K562 (cell line): ENCODE measurements around the gene ZG16B. TPM values are rescaled to one million over a fixed set of nuclear protein-coding genes. Genes with fewer than 3 reads are reported as not detected.

Experiments
- BRD4 ChIP-seq: fragments of 200-600 bp; sonication (generic); IDR thresholded peaks from 2 replicates; pipeline ENCODE4 v1.6.1; 2017; ENCODE audit warnings: inconsistent platforms
- ELF4 ChIP-seq: fragments of 450-650 bp; formaldehyde crosslinking; IDR thresholded peaks from 2 replicates; pipeline ENCODE4 v1.4.0; 2022; ENCODE audit warnings: missing genetic modification characterization
- ETV5 ChIP-seq: sonication (generic); formaldehyde crosslinking; IDR thresholded peaks from 2 replicates; pipeline ENCODE4 v1.4.0; 2020; ENCODE audit warnings: low read depth, mild to moderate bottlenecking, missing genetic modification reagents
- HMG20B ChIP-seq: fragments of 250-450 bp; sonication (Bioruptor Pico); IDR thresholded peaks from 2 replicates; pipeline ENCODE4 v1.5.0; 2021; ENCODE audit warnings: mild to moderate bottlenecking
- KAT7 ChIP-seq: sonication (generic); formaldehyde crosslinking; IDR thresholded peaks from 2 replicates; pipeline ENCODE4 v1.8.0; 2022; ENCODE audit warnings: missing genetic modification reagents, mild to moderate bottlenecking, borderline replicate concordance
- LCOR ChIP-seq: sonication (generic); formaldehyde crosslinking; IDR thresholded peaks from 2 replicates; pipeline ENCODE4 v1.8.0; 2022; ENCODE audit warnings: mild to moderate bottlenecking, missing genetic modification reagents
- MBD2 ChIP-seq: sonication (generic); IDR thresholded peaks from 2 replicates; pipeline ENCODE4 v1.6.1; 2016; ENCODE audit warnings: low read depth, borderline replicate concordance
- MYBL2 ChIP-seq, 2 experiments: fragments of 450-650 bp in 1 of 2; sonication (generic) in 1 of 2; formaldehyde crosslinking in 1 of 2; IDR thresholded peaks; 2 replicates each; pipeline versions ENCODE4 v1.6.1 to v1.8.1; 2017 to 2022; ENCODE audit warnings: borderline replicate concordance in 1 of 2, inconsistent platforms in 1 of 2, low read depth in 1 of 2, mild to moderate bottlenecking in 1 of 2, missing genetic modification reagents in 1 of 2, moderate library complexity in 1 of 2
- MYNN ChIP-seq, 2 experiments: sonication (generic); formaldehyde crosslinking in 1 of 2; IDR thresholded peaks; 2 replicates each; pipeline versions ENCODE4 v1.5.0 to v1.6.1; 2016 to 2020; ENCODE audit warnings: antibody characterized with exemption in 1 of 2, missing genetic modification reagents in 1 of 2
- NCOA1 ChIP-seq: fragments of 450-650 bp; IDR thresholded peaks from 2 replicates; pipeline ENCODE4 v1.6.1; 2016; ENCODE audit warnings: low read depth
- POLR2G ChIP-seq: fragments of 200-400 bp; formaldehyde crosslinking; IDR thresholded peaks from 2 replicates; pipeline ENCODE4 v1.6.1; 2017; ENCODE audit warnings: low read depth, mild to moderate bottlenecking, antibody characterized with exemption, low read length, moderate library complexity
- RAD51 ChIP-seq: fragments of 450-650 bp; IDR thresholded peaks from 2 replicates; pipeline ENCODE4 v1.7.1; 2016; ENCODE audit warnings: low read depth, mild to moderate bottlenecking, borderline replicate concordance
- SMAD3 ChIP-seq: fragments of 450-650 bp; formaldehyde crosslinking; conservative IDR thresholded peaks from 2 replicates; pipeline ENCODE4 v1.4.0; 2020; ENCODE audit warnings: mild to moderate bottlenecking
- ZNF184 ChIP-seq: sonication (generic); formaldehyde crosslinking; IDR thresholded peaks from 2 replicates; pipeline ENCODE4 v1.5.0; 2020; ENCODE audit warnings: missing genetic modification reagents
- ZNF408 ChIP-seq: fragments of 250-450 bp; sonication (Bioruptor Pico); IDR thresholded peaks from 2 replicates; pipeline ENCODE4 v1.4.0; 2020; ENCODE audit warnings: low read depth, mild to moderate bottlenecking, moderate library complexity
- ZNF668 ChIP-seq: fragments of 250-450 bp; sonication (Bioruptor Pico); IDR thresholded peaks from 2 replicates; pipeline ENCODE4 v1.8.0; 2022; ENCODE audit warnings: mild to moderate bottlenecking, inconsistent platforms
- ZNF695 ChIP-seq: fragments of 450-650 bp; formaldehyde crosslinking; IDR thresholded peaks from 2 replicates; pipeline ENCODE4 v1.4.0; 2020; ENCODE audit warnings: mild to moderate bottlenecking, moderate library complexity
- polyA plus RNA-seq, 8 experiments: library from polyadenylated mRNA; depleted of rRNA in 4 of 8; stranded (reverse) in 5 of 8; unstranded in 3 of 8; fragments of >200 nt; fragmentation: Nextera tagmentation in 2 of 8; fragmentation: Illumina TruSeq in 1 of 8; extraction: Ambion mirVana in 2 of 8; extraction: Trizol in 1 of 8; gene quantifications; 2 replicates each; pipeline versions ENCODE4 v1.2.1 to v1.2.3, GENCODE V29; 2011 to 2014; ENCODE audit warnings: inconsistent platforms in 1 of 8, missing spikeins in 1 of 8
- total RNA-seq, 7 experiments: library from RNA; depleted of rRNA in 6 of 7; stranded (reverse); fragments of >200 nt in 6 of 7; fragmentation: Illumina TruSeq in 2 of 7; extraction: Trizol in 2 of 7; gene quantifications; 2 replicates each; pipeline versions ENCODE4 v1.2.1 to v1.2.3, GENCODE V29; 2011 to 2021; ENCODE audit warnings: low replicate concordance in 1 of 7
- TF ChIP-seq, protein P1 (sequence below): fragments of 250-450 bp; sonication (Bioruptor Pico); IDR thresholded peaks from 2 replicates; pipeline ENCODE4 v1.5.0; 2021; ENCODE audit warnings: mild to moderate bottlenecking, borderline replicate concordance
- TF ChIP-seq, protein P2 (sequence below): fragments of 200-800 bp; sonication (Bioruptor generic); IDR thresholded peaks from 2 replicates; pipeline ENCODE4 v1.6.1; 2017; ENCODE audit warnings: missing genetic modification characterization, missing compliant biosample characterization
- TF ChIP-seq, protein P3 (sequence below): sonication (generic); formaldehyde crosslinking; IDR thresholded peaks from 2 replicates; pipeline ENCODE4 v1.8.1; 2023; ENCODE audit warnings: mild to moderate bottlenecking, missing genetic modification reagents, moderate library complexity
- TF ChIP-seq, protein P4 (sequence below): fragments of 250-450 bp; sonication (Bioruptor Pico); IDR thresholded peaks from 2 replicates; pipeline ENCODE4 v1.4.0; 2020; ENCODE audit warnings: mild to moderate bottlenecking

Gene ZG16B
- total and polyA plus RNA-seq, 9 of the 15 experiments (the other 6 are each of a cell fraction or from before 2014, with no cell fraction given) = 0.25 to 0.43 (median 0.34) TPM; not detected in 5

DNA sequence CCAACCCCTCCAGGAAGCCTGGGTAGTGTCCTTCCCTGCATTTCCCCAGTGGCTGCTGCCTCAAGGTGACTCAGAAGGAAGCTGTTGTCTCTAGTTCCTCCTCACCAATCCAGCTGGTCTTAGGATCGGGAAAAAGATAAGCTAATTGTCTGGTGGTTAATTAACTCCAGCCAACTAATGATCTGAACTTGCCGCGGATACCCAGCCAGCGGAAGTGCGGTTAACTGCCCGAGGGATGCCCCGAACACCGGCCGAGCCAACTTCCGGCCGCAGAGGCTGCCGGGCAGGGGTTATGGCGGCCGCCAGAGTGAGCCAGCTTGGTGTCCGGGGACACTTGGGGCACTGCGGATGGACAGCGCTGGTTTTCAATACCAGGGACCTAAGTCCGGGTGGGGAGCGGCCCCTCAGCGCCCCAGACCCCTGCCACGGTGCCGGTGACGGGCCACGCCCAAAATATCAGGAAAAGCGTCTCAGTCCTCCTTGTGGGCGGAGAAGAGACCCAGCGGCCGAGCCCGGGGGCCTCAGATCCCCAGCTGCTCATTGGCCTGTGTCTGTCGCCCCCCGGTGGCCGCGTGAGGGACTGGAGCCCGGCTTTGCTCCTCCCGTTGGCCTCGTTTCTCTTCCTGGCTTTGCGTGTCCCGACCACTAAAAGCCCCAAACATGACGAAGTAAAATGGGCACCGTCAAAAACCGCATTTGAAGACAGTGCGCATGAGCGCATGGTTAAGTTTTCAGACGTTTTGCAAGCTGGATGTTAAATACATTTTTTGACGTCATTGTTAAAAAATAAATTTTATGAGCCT, 38.1 kb downstream of the ZG16B start (continued):
- TF ChIP-seq, protein P1, sequence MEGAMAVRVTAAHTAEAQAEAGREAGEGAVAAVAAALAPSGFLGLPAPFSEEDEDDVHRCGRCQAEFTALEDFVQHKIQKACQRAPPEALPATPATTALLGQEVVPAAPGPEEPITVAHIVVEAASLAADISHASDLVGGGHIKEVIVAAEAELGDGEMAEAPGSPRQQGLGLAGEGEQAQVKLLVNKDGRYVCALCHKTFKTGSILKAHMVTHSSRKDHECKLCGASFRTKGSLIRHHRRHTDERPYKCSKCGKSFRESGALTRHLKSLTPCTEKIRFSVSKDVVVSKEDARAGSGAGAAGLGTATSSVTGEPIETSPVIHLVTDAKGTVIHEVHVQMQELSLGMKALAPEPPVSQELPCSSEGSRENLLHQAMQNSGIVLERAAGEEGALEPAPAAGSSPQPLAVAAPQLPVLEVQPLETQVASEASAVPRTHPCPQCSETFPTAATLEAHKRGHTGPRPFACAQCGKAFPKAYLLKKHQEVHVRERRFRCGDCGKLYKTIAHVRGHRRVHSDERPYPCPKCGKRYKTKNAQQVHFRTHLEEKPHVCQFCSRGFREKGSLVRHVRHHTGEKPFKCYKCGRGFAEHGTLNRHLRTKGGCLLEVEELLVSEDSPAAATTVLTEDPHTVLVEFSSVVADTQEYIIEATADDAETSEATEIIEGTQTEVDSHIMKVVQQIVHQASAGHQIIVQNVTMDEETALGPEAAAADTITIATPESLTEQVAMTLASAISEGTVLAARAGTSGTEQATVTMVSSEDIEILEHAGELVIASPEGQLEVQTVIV (CRISPR knock-in tag) = no peak
- TF ChIP-seq ZNF184 (no peak), RAD51 (no peak), ELF4 (CRISPR knock-in tag) (peak; percentile 81; the same call in 1 of the 2 replicates), ETV5 (peak; percentile 94), ZNF695 (CRISPR knock-in tag) (no peak), LCOR (CRISPR knock-in tag) (peak; percentile 95), POLR2G (peak; percentile 96), MYNN (IDR thresholded peaks at IDR 0.05) (peak; percentile 11; the same call in 1 of the 2 replicates), MYNN (CRISPR knock-in tag; IDR thresholded peaks at IDR 0.05) (no peak), ZNF668 (no peak), MBD2 (no peak), ZNF408 (CRISPR knock-in tag) (no peak), HMG20B (CRISPR knock-in tag) (no peak), MYBL2 (IDR thresholded peaks at IDR 0.05; ENCODE audit: low read depth) (no peak), MYBL2 (CRISPR knock-in tag; IDR thresholded peaks at IDR 0.05; ENCODE audit: borderline replicate concordance) (no peak), BRD4 (peak; percentile 56; the same call in 1 of the 2 replicates), NCOA1 (peak; percentile 6; the same call in 1 of the 2 replicates), SMAD3 (CRISPR knock-in tag) (peak; percentile 88; the same call in 1 of the 2 replicates), KAT7 (CRISPR knock-in tag) (peak; percentile 95; the same call in 1 of the 2 replicates)
- TF ChIP-seq, protein P2, sequence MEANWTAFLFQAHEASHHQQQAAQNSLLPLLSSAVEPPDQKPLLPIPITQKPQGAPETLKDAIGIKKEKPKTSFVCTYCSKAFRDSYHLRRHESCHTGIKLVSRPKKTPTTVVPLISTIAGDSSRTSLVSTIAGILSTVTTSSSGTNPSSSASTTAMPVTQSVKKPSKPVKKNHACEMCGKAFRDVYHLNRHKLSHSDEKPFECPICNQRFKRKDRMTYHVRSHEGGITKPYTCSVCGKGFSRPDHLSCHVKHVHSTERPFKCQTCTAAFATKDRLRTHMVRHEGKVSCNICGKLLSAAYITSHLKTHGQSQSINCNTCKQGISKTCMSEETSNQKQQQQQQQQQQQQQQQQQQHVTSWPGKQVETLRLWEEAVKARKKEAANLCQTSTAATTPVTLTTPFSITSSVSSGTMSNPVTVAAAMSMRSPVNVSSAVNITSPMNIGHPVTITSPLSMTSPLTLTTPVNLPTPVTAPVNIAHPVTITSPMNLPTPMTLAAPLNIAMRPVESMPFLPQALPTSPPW (CRISPR knock-in tag) = peak; percentile 79
- TF ChIP-seq, protein P3, sequence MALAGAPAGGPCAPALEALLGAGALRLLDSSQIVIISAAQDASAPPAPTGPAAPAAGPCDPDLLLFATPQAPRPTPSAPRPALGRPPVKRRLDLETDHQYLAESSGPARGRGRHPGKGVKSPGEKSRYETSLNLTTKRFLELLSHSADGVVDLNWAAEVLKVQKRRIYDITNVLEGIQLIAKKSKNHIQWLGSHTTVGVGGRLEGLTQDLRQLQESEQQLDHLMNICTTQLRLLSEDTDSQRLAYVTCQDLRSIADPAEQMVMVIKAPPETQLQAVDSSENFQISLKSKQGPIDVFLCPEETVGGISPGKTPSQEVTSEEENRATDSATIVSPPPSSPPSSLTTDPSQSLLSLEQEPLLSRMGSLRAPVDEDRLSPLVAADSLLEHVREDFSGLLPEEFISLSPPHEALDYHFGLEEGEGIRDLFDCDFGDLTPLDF (CRISPR knock-in tag) = no peak
- TF ChIP-seq, protein P4, sequence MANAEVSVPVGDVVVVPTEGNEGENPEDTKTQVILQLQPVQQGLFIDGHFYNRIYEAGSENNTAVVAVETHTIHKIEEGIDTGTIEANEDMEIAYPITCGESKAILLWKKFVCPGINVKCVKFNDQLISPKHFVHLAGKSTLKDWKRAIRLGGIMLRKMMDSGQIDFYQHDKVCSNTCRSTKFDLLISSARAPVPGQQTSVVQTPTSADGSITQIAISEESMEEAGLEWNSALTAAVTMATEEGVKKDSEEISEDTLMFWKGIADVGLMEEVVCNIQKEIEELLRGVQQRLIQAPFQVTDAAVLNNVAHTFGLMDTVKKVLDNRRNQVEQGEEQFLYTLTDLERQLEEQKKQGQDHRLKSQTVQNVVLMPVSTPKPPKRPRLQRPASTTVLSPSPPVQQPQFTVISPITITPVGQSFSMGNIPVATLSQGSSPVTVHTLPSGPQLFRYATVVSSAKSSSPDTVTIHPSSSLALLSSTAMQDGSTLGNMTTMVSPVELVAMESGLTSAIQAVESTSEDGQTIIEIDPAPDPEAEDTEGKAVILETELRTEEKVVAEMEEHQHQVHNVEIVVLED (CRISPR knock-in tag) = peak; percentile 54
